ENCODE data around the gene SP3.

DNA sequence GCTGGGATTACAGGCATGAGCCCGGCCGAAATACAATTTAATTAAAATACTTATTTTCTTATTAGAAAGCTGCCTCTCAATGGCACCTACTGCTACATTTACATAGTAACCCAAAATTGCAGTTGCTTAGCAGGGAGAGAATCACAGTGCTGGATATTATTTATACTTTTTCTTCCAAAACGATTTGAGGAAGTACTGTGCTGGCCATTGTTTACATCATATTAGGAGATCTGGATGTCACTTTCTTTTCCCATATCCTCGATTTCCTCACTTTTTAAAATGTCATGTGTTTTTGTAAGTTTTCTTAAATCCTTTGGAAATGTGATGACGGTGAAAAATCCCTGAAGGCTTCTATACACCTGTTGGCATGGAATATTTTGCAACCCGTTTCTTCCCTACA is 3.4 kb upstream of the SP3 start:
- TF ChIP-seq, protein P1, sequence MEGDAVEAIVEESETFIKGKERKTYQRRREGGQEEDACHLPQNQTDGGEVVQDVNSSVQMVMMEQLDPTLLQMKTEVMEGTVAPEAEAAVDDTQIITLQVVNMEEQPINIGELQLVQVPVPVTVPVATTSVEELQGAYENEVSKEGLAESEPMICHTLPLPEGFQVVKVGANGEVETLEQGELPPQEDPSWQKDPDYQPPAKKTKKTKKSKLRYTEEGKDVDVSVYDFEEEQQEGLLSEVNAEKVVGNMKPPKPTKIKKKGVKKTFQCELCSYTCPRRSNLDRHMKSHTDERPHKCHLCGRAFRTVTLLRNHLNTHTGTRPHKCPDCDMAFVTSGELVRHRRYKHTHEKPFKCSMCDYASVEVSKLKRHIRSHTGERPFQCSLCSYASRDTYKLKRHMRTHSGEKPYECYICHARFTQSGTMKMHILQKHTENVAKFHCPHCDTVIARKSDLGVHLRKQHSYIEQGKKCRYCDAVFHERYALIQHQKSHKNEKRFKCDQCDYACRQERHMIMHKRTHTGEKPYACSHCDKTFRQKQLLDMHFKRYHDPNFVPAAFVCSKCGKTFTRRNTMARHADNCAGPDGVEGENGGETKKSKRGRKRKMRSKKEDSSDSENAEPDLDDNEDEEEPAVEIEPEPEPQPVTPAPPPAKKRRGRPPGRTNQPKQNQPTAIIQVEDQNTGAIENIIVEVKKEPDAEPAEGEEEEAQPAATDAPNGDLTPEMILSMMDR (IDR thresholded peaks at IDR 0.05): no peak
- TF ChIP-seq POLR2AphosphoS5 (IDR thresholded peaks at IDR 0.05; ENCODE audit: insufficient read depth in 1 of 2, low read depth in 1 of 2) (no peak), POLR2A (IDR thresholded peaks at IDR 0.05) (no peak)
